HCT116 (cell line): ENCODE results near the gene WDR93. TPM values are rescaled to one million over a fixed set of nuclear protein-coding genes. Genes with fewer than 3 reads are reported as not detected.

Experiments used
- ATAC-seq: fragments of 200-7000 bp; cut with Tn5 transposase; 2 replicates; pipeline ENCODE4 v1.9.1; 2020; ENCODE audit warnings: mild to moderate bottlenecking, moderate library complexity
- BruUV-seq: library from RNA; stranded (reverse); fragments of 400-500 nt; replicated peaks from 2 replicates; lab custom pipeline; 2021; lab: Mats Ljungman, UMichigan
- CTCF ChIA-PET: fragments of 300-600 bp; sonication (Branson Sonifier 250); formaldehyde crosslinking; loops from one replicate; lab custom pipeline; 2021; ENCODE audit warnings: antibody characterized with exemption; lab: Charles Lee
- POLR2A ChIA-PET: fragments of 300-600, 350-600 bp; sonication (Branson Sonifier 250); formaldehyde crosslinking; loops from one replicate; lab custom pipeline; 2021; ENCODE audit warnings: antibody characterized with exemption; lab: Charles Lee
- RAD21 ChIA-PET, 2 experiments: fragments of 300-600 bp; sonication (Branson Sonifier 250); formaldehyde crosslinking; loops; one replicate each; lab custom pipeline; 2023; ENCODE audit warnings: low total read pairs in 2 of 2; ENCODE audit not compliant: uncharacterized antibody in 2 of 2, unreplicated experiment in 2 of 2, low non-redundant PET in 1 of 2; lab: Charles Lee
- DNase-seq: peaks from one replicate; pipeline ENCODE4 v3.0.0-alpha.2; 2010; ENCODE audit warnings: low read depth, low spot score
- H2AFZ ChIP-seq: fragments of 200-600 bp; shearing (Covaris generic), sonication (generic); 2 replicates; pipeline ENCODE4 v1.6.1; 2017; ENCODE audit warnings: low read depth, mixed run types, mixed read lengths, antibody characterized with exemption, low read length; ENCODE audit not compliant: poor library complexity, severe bottlenecking
- H3K27ac ChIP-seq: 2 replicates; pipeline ENCODE4 v1.5.1; 2012; ENCODE audit warnings: low read depth, low read length
- H3K27me3 ChIP-seq: fragments of 200-600 bp; sonication (generic); 2 replicates; pipeline ENCODE4 v1.6.1; 2016; ENCODE audit warnings: mixed run types, low read length, mixed read lengths; ENCODE audit not compliant: insufficient read depth
- H3K36me3 ChIP-seq, 2 experiments: fragments of 200-500 bp in 1 of 2; fragments of 200-600 bp in 1 of 2; sonication (Bioruptor generic) in 1 of 2; sonication (generic) in 1 of 2; 2 replicates each; pipeline versions ENCODE4 v1.5.1 to v1.6.1; 2014 to 2016; ENCODE audit warnings: low read length in 2 of 2, inconsistent platforms in 1 of 2, mixed read lengths in 1 of 2, mixed run types in 1 of 2; ENCODE audit not compliant: insufficient read depth in 2 of 2, control insufficient read depth in 1 of 2
- H3K4me1 ChIP-seq, 2 experiments: fragments of 200-600 bp in 1 of 2; sonication (generic) in 1 of 2; 2 replicates each; pipeline versions ENCODE4 v1.5.1 to v1.6.1; 2012 to 2017; ENCODE audit warnings: low read length in 2 of 2, inconsistent platforms in 1 of 2, mild to moderate bottlenecking in 1 of 2, mixed read lengths in 1 of 2, mixed run types in 1 of 2, moderate library complexity in 1 of 2; ENCODE audit not compliant: insufficient read depth in 2 of 2, control insufficient read depth in 1 of 2
- H3K4me2 ChIP-seq: fragments of 200-600 bp; sonication (generic); 2 replicates; pipeline ENCODE4 v1.6.1; 2017; ENCODE audit warnings: mixed run types, low read length, mixed read lengths
- H3K4me3 ChIP-seq, 2 experiments: fragments of 200-600 bp in 1 of 2; sonication (generic) in 1 of 2; replicated peaks in 1 of 2; 2 replicates each; pipeline ENCODE4 v1.5.1; 2011 to 2016; ENCODE audit warnings: low read length in 2 of 2, control low read depth in 1 of 2, low read depth in 1 of 2, mild to moderate bottlenecking in 1 of 2, mixed read lengths in 1 of 2, mixed run types in 1 of 2
- H3K79me2 ChIP-seq: fragments of 200-600 bp; sonication (generic); 2 replicates; pipeline ENCODE4 v1.6.1; 2017; ENCODE audit warnings: mild to moderate bottlenecking, mixed run types, low read length, moderate library complexity, mixed read lengths; ENCODE audit not compliant: insufficient read depth
- H3K9ac ChIP-seq: fragments of 200-600 bp; sonication (generic); 2 replicates; pipeline ENCODE4 v1.6.1; 2016; ENCODE audit warnings: low read length, mixed read lengths
- H3K9me2 ChIP-seq: fragments of 200-600 bp; sonication (generic), shearing (Covaris generic); 2 replicates; pipeline ENCODE4 v1.6.1; 2017; ENCODE audit warnings: mixed run types, mild to moderate bottlenecking, moderate library complexity; ENCODE audit not compliant: insufficient read depth
- H3K9me3 ChIP-seq, 2 experiments: fragments of 200-500 bp in 1 of 2; fragments of 200-600 bp in 1 of 2; sonication (Bioruptor generic) in 1 of 2; sonication (generic) in 1 of 2; 2 replicates each; pipeline ENCODE4 v1.6.1; 2014 to 2017; ENCODE audit warnings: low read length in 2 of 2, mixed read lengths in 2 of 2, inconsistent platforms in 1 of 2, low read depth in 1 of 2, mild to moderate bottlenecking in 1 of 2, mixed run types in 1 of 2, moderate library complexity in 1 of 2; ENCODE audit not compliant: control insufficient read depth in 1 of 2, insufficient read depth in 1 of 2
- H4K20me1 ChIP-seq: fragments of 200-600 bp; sonication (generic), shearing (Covaris generic); 2 replicates; pipeline ENCODE4 v1.6.1; 2017; ENCODE audit warnings: mixed run types, mild to moderate bottlenecking, moderate library complexity; ENCODE audit not compliant: insufficient read depth
- ATF3 ChIP-seq: IDR thresholded peaks from 2 replicates; pipeline ENCODE4 v1.6.1; 2012
- CBX3 ChIP-seq: IDR thresholded peaks from 2 replicates; pipeline ENCODE4 v1.6.1; 2012; ENCODE audit warnings: low read depth
- CEBPB ChIP-seq: IDR thresholded peaks from 2 replicates; pipeline ENCODE4 v1.6.1; 2012; ENCODE audit warnings: low read depth
- EGR1 ChIP-seq: IDR thresholded peaks from 2 replicates; pipeline ENCODE4 v1.6.1; 2012; ENCODE audit warnings: low read depth
- ELF1 ChIP-seq: IDR thresholded peaks from 2 replicates; pipeline ENCODE4 v1.6.1; 2012; ENCODE audit warnings: low read depth, borderline replicate concordance
- EZH2phosphoT487 ChIP-seq: fragments of 200-600 bp; IDR thresholded peaks from 2 replicates; pipeline ENCODE4 v1.6.1; 2018; ENCODE audit warnings: antibody characterized with exemption, borderline replicate concordance
- FOSL1 ChIP-seq: IDR thresholded peaks from 2 replicates; pipeline ENCODE4 v1.6.1; 2012; ENCODE audit warnings: low read depth
- JUND ChIP-seq: IDR thresholded peaks from 2 replicates; pipeline ENCODE4 v1.6.1; 2012
- MAX ChIP-seq: IDR thresholded peaks from 2 replicates; pipeline ENCODE4 v1.6.1; 2012
- POLR2A ChIP-seq: IDR thresholded peaks from 2 replicates; pipeline ENCODE4 v1.7.0; 2011; ENCODE audit warnings: borderline replicate concordance; ENCODE audit not compliant: insufficient read depth, insufficient read length; ENCODE audit errors: extremely low read depth
- POLR2AphosphoS5 ChIP-seq: IDR thresholded peaks from 2 replicates; pipeline ENCODE4 v1.6.1; 2011; ENCODE audit warnings: mild to moderate bottlenecking, low read depth, low read length, moderate library complexity
- RAD21 ChIP-seq: IDR thresholded peaks from 2 replicates; pipeline ENCODE4 v1.6.1; 2012; ENCODE audit warnings: low read depth, mild to moderate bottlenecking
- REST ChIP-seq: IDR thresholded peaks from 2 replicates; pipeline ENCODE4 v1.6.1; 2012; ENCODE audit warnings: low read depth
- SIN3A ChIP-seq: IDR thresholded peaks from 2 replicates; pipeline ENCODE4 v1.6.1; 2012; ENCODE audit warnings: low read depth
- SRF ChIP-seq: IDR thresholded peaks from 2 replicates; pipeline ENCODE4 v1.6.1; 2012; ENCODE audit warnings: low read depth
- YY1 ChIP-seq: IDR thresholded peaks from 2 replicates; pipeline ENCODE4 v1.6.1; 2011; ENCODE audit warnings: low read length, low read depth, moderate library complexity, mild to moderate bottlenecking; ENCODE audit not compliant: insufficient replicate concordance; ENCODE audit errors: extremely low read depth
- ZBTB33 ChIP-seq: IDR thresholded peaks from 2 replicates; pipeline ENCODE4 v1.6.1; 2011; ENCODE audit warnings: mild to moderate bottlenecking, low read length, moderate library complexity; ENCODE audit not compliant: insufficient replicate concordance; ENCODE audit errors: extremely low read depth
- ZFX ChIP-seq: fragments of 450-650 bp; IDR thresholded peaks from 2 replicates; pipeline ENCODE4 v1.6.1; 2017
- intact Hi-C: fragments of 100-400 bp; cut with micrococcal nuclease; formaldehyde crosslinking; loops from 2 replicates; pipeline ENCODE4 v1.10.0; 2022
- total RNA-seq: library from RNA; stranded (reverse); gene quantifications from one replicate; pipeline ENCODE4 v1.2.1, GENCODE V29; 2021; ENCODE audit not compliant: unreplicated experiment

WDR93 gene
- total RNA-seq, 1 experiment from 2014 or later = 0.42 TPM

GRCh38 chr15:89765694-89766093 lies 75.1 kb downstream of the WDR93 start:
- ATAC-seq = no peak
- Histone ChIP-seq H3K4me2 (no peak overlapping the region), H3K27ac (no peak overlapping the region), H3K36me3 (no peaks in the 10 kb centered on the region), H3K9me3 (no peaks in the 10 kb centered on the region), H3K9me2 (no peaks in the 10 kb centered on the region), H3K79me2 (no peaks in the 10 kb centered on the region), H3K4me1 (peaks cover 0 to 13% of the 10 kb centered on the region in 2 experiments; a peak in 1 of 4 replicates), H3K4me3 (no peak overlapping the region), H3K27me3 (no peaks in the 10 kb centered on the region), H4K20me1 (no peaks in the 10 kb centered on the region), H2AFZ (no peak overlapping the region), H3K9ac (no peak overlapping the region)
- intact Hi-C loops = no loop called here
- POLR2A ChIA-PET = interaction anchor here (1.5 kb wide), 1 partner anchor 15 kb away, joined by 4 read pairs; the partner anchor contains the start of gene MESP1
- BruUV-seq = no TSS peak
- RAD21 ChIA-PET = no interaction called here
- TF ChIP-seq JUND (no peak), FOSL1 (no peak), SIN3A (no peak), MAX (no peak), ELF1 (no peak), EGR1 (no peak), YY1 (no peak), POLR2AphosphoS5 (no peak), REST (no peak), EZH2phosphoT487 (no peak), ZFX (no peak), POLR2A (no peak), RAD21 (no peak), ZBTB33 (no peak), SRF (no peak), ATF3 (no peak), CEBPB (no peak), CBX3 (no peak)
- no peak for DNase-seq
- CTCF ChIA-PET = interaction anchor here (1.0 kb wide), 1 partner anchor 109 kb away, joined by 3 read pairs; no protein-coding TSS in a partner anchor
